ENCODE results near the gene DCLK1. TPM values are rescaled to one million over a fixed set of nuclear protein-coding genes. Genes with fewer than 3 reads are reported as not detected.

DCLK1 gene
- total and polyA plus RNA-seq, 8 donors, result 0.67 to 10.1 (median 1.7) TPM

- no peak for TF ChIP-seq CTCF (IDR thresholded peaks at IDR 0.05)
- ATAC-seq (no peak), FAIRE-seq (no peak), DNase-seq (no peak)
- WGBS, 2 donors, result 42 to 47% methylated on average over 4 of the region's 4 CpGs
- Histone ChIP-seq H3K4me1 (no peaks in the 10 kb centered on the region), H3K4me3 (no peak overlapping the region), H3K36me3 (no peaks in the 10 kb centered on the region), H3K27me3 (no peaks in the 10 kb centered on the region), H3K27ac (no peak overlapping the region), H3K9me3 (no peaks in the 10 kb centered on the region)
- intact Hi-C loops (cut with DNase I), result no loop called here
Observed at GRCh38 chr13:35947315-35947714, 183.9 kb downstream of the DCLK1 start.

- DNase-seq (no peak), FAIRE-seq (no peak), ATAC-seq (no peak)
- Histone ChIP-seq H3K27ac (no peak overlapping the region), H3K4me3 (no peak overlapping the region), H3K36me3 (no peaks in the 10 kb centered on the region), H3K4me1 (no peaks in the 10 kb centered on the region), H3K9me3 (no peaks in the 10 kb centered on the region), H3K27me3 (no peaks in the 10 kb centered on the region)
- 56 to 67% methylated on average over 4 of the region's 4 CpGs for WGBS, 2 donors
- intact Hi-C loops (cut with DNase I), result no loop called here
- no peak for TF ChIP-seq CTCF (IDR thresholded peaks at IDR 0.05)
Observed at GRCh38 chr13:35945368-35945767, 185.8 kb downstream of the DCLK1 start.

DNA sequence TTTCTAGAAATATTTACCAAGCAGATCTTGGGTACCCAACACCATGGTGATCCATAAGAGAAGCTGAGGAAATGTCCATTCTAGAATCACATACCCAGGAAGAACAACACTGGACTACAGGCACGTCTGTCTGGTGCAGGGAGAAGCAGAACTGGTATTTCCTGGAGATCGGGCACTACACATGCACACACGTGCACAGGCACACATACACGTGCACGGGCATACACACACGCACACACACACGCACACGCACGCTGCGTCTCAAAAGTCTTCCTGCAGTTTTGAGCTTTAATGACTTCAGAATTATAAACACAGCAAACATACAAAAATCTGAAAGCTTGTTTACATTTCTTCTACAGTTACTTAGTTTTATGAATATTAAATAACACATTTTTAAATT, 189.8 kb downstream of the DCLK1 start:
- Histone ChIP-seq H3K4me3 (no peak overlapping the region), H3K27me3 (no peaks in the 10 kb centered on the region), H3K9me3 (no peaks in the 10 kb centered on the region), H3K4me1 (no peaks in the 10 kb centered on the region), H3K36me3 (no peaks in the 10 kb centered on the region), H3K27ac (no peak overlapping the region)
- DNase-seq (no peak), FAIRE-seq (no peak), ATAC-seq (no peak)
- no peak for TF ChIP-seq CTCF (IDR thresholded peaks at IDR 0.05)
- intact Hi-C loops (cut with DNase I), result no loop called here
- 66 to 76% methylated on average over 10 of the region's 10 CpGs for WGBS, 2 donors

DNA sequence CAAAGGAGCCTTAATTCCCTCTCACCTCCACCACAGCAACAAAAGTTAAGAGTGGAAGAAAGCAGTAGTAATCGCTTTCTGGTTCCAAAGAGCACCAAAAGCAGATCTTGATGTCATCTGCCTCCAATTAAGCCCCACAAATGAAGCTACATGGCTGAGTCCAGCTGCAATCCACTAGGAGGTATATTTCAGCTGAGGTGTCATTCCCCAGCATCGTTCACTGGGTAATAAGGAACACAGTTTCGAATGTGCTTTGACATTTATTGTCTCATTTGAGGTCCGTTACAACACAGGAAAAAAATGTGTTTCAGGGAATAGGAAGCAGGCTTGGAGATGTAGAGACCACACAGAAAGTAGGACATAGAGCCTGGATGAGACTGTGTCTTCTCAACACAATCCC, 190.4 kb downstream of the DCLK1 start:
- FAIRE-seq, result no peak
- intact Hi-C loops (cut with DNase I), result no loop called here
- TF ChIP-seq CTCF (IDR thresholded peaks at IDR 0.05), result no peak

DNA sequence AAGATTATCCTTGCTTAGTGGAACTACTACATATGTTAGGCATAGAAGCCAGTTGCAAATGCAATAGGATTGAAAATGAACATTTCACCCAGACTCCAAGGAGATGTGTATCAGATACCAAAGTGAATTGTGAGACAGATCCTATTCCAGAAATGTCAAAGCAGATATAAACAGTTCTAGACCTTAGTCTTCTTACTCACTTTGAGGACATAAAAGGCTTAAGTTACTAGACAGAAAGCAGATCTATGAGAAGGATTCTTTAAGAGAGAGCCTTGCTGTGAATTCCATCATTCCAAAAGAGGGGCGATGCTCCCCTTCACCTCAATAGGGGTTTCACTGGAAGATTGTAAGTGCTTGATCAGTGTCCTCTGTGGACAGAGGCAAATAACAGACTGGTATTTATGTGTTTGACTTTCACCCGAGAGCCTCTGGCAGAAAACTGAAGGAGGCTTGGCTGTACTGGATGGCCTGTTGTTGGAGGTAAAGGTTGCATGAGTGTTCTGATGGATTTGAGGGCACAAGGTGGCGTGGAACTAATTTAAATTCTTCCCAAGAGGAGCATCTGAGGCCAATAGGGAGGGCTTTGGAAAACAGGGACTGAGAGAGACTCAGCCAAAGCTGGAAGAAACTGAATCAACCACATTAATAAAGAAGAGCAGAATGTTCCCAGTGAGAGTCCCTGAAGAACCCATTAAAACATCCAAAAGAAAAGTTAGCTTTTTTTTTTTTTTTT, 194.8 kb downstream of the DCLK1 start:
- intact Hi-C loops (cut with DNase I), result no loop called here
- DNase-seq, result no peak
- Histone ChIP-seq H3K9me3 (no peaks in the 10 kb centered on the region), H3K4me3 (no peak overlapping the region), H3K27ac (no peak overlapping the region), H3K4me1 (no peaks in the 10 kb centered on the region), H3K36me3 (no peaks in the 10 kb centered on the region), H3K27me3 (no peaks in the 10 kb centered on the region)
- no peak for TF ChIP-seq CTCF (IDR thresholded peaks at IDR 0.05)
- no peak for FAIRE-seq
- 44 to 67% methylated on average over 3 of the region's 3 CpGs for WGBS, 2 donors
- no peak for ATAC-seq

More for the DNA sequence above, 190.4 kb downstream of the DCLK1 start:
- Histone ChIP-seq H3K36me3 (no peaks in the 10 kb centered on the region), H3K9me3 (no peaks in the 10 kb centered on the region), H3K4me1 (no peaks in the 10 kb centered on the region), H3K27ac (no peak overlapping the region), H3K27me3 (no peaks in the 10 kb centered on the region), H3K4me3 (no peak overlapping the region)
- DNase-seq (no peak), ATAC-seq (no peak)
- WGBS, 2 donors, result 48 to 66% methylated on average over 4 of the region's 4 CpGs

Measured in pancreas (tissue), 10 donors.